Loucy (cell line): ENCODE results near the gene SIK3.

Source experiments
- EZH2phosphoT487 ChIP-seq: fragments of 200-600 bp; IDR thresholded peaks from 2 replicates; pipeline ENCODE4 v1.6.1; 2018; ENCODE audit warnings: antibody characterized with exemption, mild to moderate bottlenecking, moderate library complexity, borderline replicate concordance
- TF ChIP-seq, protein P1 (sequence below): fragments of 200-600 bp; sonication (generic); conservative IDR thresholded peaks from 2 replicates; pipeline ENCODE4 v1.5.1; 2014; ENCODE audit warnings: mild to moderate bottlenecking, antibody characterized with exemption, low read length

- TF ChIP-seq, protein P1, sequence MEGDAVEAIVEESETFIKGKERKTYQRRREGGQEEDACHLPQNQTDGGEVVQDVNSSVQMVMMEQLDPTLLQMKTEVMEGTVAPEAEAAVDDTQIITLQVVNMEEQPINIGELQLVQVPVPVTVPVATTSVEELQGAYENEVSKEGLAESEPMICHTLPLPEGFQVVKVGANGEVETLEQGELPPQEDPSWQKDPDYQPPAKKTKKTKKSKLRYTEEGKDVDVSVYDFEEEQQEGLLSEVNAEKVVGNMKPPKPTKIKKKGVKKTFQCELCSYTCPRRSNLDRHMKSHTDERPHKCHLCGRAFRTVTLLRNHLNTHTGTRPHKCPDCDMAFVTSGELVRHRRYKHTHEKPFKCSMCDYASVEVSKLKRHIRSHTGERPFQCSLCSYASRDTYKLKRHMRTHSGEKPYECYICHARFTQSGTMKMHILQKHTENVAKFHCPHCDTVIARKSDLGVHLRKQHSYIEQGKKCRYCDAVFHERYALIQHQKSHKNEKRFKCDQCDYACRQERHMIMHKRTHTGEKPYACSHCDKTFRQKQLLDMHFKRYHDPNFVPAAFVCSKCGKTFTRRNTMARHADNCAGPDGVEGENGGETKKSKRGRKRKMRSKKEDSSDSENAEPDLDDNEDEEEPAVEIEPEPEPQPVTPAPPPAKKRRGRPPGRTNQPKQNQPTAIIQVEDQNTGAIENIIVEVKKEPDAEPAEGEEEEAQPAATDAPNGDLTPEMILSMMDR, result no peak
- no peak for TF ChIP-seq EZH2phosphoT487
Measured at GRCh38 chr11:117037975-117038350, 60.3 kb downstream of the SIK3 start.
